BLaER1 (cell line): ENCODE results near the gene CPEB2.

Experiments used
- H3K27ac ChIP-seq: shearing (Covaris generic); formaldehyde crosslinking; 2 replicates; pipeline ENCODE4 v1.8.1; 2022
- H3K27me3 ChIP-seq: shearing (Covaris generic); formaldehyde crosslinking; 2 replicates; pipeline ENCODE4 v1.8.1; 2022
- H3K36me3 ChIP-seq: shearing (Covaris generic); formaldehyde crosslinking; 2 replicates; pipeline ENCODE4 v1.8.1; 2022
- H3K4me1 ChIP-seq: shearing (Covaris generic); formaldehyde crosslinking; 2 replicates; pipeline ENCODE4 v1.8.1; 2022
- H3K4me2 ChIP-seq: shearing (Covaris generic); formaldehyde crosslinking; 2 replicates; pipeline ENCODE4 v1.8.1; 2022
- H3K4me3 ChIP-seq: shearing (Covaris generic); formaldehyde crosslinking; 2 replicates; pipeline ENCODE4 v1.8.1; 2022
- H3K9ac ChIP-seq: shearing (Covaris generic); formaldehyde crosslinking; 2 replicates; pipeline ENCODE4 v1.8.1; 2022
- H3K9me3 ChIP-seq: shearing (Covaris generic); formaldehyde crosslinking; 2 replicates; pipeline ENCODE4 v1.8.1; 2022
- H4K20me1 ChIP-seq: shearing (Covaris generic); formaldehyde crosslinking; 2 replicates; pipeline ENCODE4 v1.8.1; 2022
- Cebpa-rat ChIP-seq: shearing (Covaris generic); IDR thresholded peaks from 2 replicates; pipeline ENCODE4 v1.8.1; 2022

The CPEB2 gene

DNA sequence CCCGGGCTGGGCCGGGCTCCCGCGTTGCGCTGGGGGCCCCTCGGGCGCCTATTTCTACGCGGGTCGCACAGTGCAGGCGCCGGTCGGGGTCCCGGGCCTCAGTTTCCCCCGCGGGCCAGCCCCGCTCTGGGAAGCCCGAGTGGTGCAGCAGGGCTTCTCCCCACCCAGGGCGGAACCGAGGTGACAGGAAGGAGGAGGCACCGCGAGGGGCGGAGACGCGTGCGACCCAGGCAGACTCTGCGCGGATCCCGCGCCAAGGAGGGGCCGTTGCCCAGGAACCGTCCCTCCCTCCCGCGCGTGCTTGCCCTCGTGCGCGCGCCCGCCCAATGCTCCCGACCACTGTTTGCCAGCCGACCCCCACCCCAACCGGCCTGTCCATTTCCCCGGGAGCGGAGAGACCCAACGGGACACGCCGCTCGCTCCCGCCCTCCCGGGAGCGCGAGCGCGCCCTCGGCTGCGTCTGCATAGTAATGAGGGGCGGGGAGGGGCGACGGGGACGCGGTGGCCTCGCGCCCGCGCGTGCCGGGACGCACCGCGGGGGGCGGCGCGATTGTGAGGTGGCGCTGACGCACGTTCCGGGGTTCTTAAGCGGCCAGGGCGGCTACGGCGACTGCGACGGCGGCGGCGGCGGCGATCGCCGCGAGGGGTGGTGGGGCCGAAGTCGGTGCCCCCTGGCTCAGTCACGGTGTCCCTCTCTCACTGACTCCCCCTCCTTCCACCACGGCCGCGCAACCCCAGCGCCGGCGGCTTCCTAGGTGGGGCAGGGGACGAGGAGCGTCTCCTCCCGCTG lies at the start of gene CPEB2:
Gene CPEB2 (plus strand): TSS at position 613 of the 790 bp plus-strand sequence. CDS start 193 bp downstream, outside the sequence.
- Histone ChIP-seq H3K9me3 (peaks cover 4% of the 10 kb centered on the region), H3K9ac (peak within 1 kb of the TSS; percentile 86), H4K20me1 (peaks cover 24% of the 10 kb centered on the region), H3K27me3 (peaks cover 28% of the 10 kb centered on the region), H3K27ac (peak within 1 kb of the TSS; percentile 87), H3K4me2 (peak within 1 kb of the TSS; percentile 94), H3K36me3 (no peaks in the 10 kb centered on the region), H3K4me1 (peaks cover 16% of the 10 kb centered on the region), H3K4me3 (peak within 1 kb of the TSS; percentile 88)
- TF ChIP-seq Cebpa-rat = no peak

DNA sequence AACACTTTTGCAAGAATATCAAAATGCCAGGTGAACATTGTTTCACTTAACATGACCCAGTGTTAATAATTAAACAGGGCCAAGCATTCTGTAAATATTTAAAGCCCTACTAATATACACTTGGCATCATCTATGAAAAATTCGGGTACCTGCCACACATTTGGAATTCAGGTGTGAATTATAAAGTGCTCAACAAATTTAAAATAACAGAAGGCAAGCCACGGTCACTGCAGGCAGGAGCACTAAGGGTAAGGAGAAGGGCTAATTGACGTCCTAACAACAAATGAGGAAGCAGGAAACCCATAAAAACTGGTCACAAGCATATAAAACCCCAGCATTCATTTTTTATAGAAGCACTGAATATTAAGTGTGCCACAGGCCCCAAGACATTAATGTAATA lies 43.8 kb upstream of the CPEB2 start:
- no peaks in the 10 kb centered on the region for H3K36me3 ChIP-seq
- H3K27ac ChIP-seq = no peak overlapping the region
- H4K20me1 ChIP-seq = no peaks in the 10 kb centered on the region
- no peaks in the 10 kb centered on the region for H3K4me1 ChIP-seq
- no peak overlapping the region for H3K4me2 ChIP-seq
- TF ChIP-seq Cebpa-rat = no peak
- H3K27me3 ChIP-seq = no peaks in the 10 kb centered on the region
- H3K9ac ChIP-seq = no peak overlapping the region
- no peak overlapping the region for H3K4me3 ChIP-seq
- no peaks in the 10 kb centered on the region for H3K9me3 ChIP-seq

- H3K9me3 ChIP-seq = no peaks in the 10 kb centered on the region
- H3K36me3 ChIP-seq = no peaks in the 10 kb centered on the region
- H3K27ac ChIP-seq = no peak overlapping the region
- no peak for TF ChIP-seq Cebpa-rat
- no peak overlapping the region for H3K4me3 ChIP-seq
- no peaks in the 10 kb centered on the region for H4K20me1 ChIP-seq
- no peak overlapping the region for H3K4me2 ChIP-seq
- H3K27me3 ChIP-seq = no peaks in the 10 kb centered on the region
- H3K4me1 ChIP-seq = no peaks in the 10 kb centered on the region
- H3K9ac ChIP-seq = no peak overlapping the region
These were observed 41.0 kb upstream of the CPEB2 start for GRCh38 chr4:14961292-14961691.

DNA sequence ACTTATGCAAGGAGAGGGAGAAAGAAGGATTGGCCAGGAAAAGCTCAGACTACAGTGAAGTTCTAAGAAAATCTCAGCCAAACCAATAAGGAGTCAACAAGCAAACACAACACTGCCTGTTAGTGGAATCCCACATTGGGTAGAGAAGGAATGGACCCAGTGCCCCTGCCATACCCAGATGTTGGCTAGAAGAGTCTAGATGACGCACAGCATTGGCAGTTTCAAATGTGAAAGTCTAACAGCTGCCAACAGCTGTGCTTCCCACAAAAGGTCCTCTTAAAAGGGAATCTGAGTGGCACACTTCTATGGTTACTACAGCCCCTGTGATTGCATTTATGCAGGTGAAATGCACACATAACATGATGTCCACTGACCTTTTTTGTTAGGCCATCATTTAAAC lies 37.2 kb upstream of the CPEB2 start:
- Histone ChIP-seq H3K4me1 (no peaks in the 10 kb centered on the region), H3K27me3 (no peaks in the 10 kb centered on the region), H3K36me3 (no peaks in the 10 kb centered on the region), H3K4me3 (no peak overlapping the region), H3K27ac (no peak overlapping the region), H3K4me2 (no peak overlapping the region), H3K9ac (no peak overlapping the region), H3K9me3 (no peaks in the 10 kb centered on the region), H4K20me1 (no peaks in the 10 kb centered on the region)
- no peak for TF ChIP-seq Cebpa-rat

DNA sequence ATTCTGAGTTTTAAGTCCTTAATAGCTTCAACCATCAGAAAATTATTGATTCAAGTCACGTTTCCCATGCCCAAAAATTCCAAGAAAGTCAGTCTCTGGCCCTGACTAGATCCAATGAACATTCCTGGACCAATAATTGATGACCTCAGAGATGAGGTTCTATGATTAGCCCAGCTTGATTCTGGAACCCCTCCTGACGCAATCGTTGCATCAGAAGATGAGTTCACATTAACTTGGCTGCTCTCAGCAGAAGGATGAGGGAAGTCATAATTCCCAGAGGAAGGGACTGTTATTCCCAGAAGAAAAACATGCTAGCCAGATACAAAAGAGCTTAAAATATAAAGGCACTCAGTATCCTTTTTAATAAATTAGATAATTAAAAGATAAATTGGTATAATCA lies 34.3 kb upstream of the CPEB2 start:
- no peak for TF ChIP-seq Cebpa-rat
- H3K4me2 ChIP-seq = no peak overlapping the region
- no peak overlapping the region for H3K9ac ChIP-seq
- H4K20me1 ChIP-seq = no peaks in the 10 kb centered on the region
- no peaks in the 10 kb centered on the region for H3K27me3 ChIP-seq
- H3K9me3 ChIP-seq = no peaks in the 10 kb centered on the region
- H3K27ac ChIP-seq = no peak overlapping the region
- H3K4me3 ChIP-seq = no peak overlapping the region
- no peaks in the 10 kb centered on the region for H3K4me1 ChIP-seq
- no peaks in the 10 kb centered on the region for H3K36me3 ChIP-seq

DNA sequence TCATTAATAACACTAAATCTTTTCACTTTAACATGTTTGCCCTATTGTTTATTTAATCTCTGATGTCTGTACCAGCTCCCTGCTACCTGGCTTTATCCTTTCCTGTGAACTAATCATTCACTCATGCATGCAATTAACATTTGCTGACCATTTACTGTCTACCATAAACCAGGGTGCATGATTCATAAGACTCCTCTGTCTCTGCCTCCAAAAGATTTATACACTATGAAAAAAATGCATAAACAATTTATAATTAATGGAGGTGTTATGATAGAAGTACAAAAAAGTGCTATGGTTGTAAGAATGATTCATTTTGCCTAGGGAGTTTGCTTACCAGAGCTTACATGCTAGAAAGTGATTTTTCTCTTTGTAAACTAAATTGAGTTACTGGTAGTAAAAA lies 24.5 kb upstream of the CPEB2 start:
- H3K27me3 ChIP-seq = no peaks in the 10 kb centered on the region
- no peaks in the 10 kb centered on the region for H3K9me3 ChIP-seq
- no peaks in the 10 kb centered on the region for H3K4me1 ChIP-seq
- no peaks in the 10 kb centered on the region for H3K36me3 ChIP-seq
- no peak for TF ChIP-seq Cebpa-rat
- H3K27ac ChIP-seq = no peak overlapping the region
- H4K20me1 ChIP-seq = no peaks in the 10 kb centered on the region
- H3K4me3 ChIP-seq = no peak overlapping the region
- no peak overlapping the region for H3K9ac ChIP-seq
- H3K4me2 ChIP-seq = no peak overlapping the region

DNA sequence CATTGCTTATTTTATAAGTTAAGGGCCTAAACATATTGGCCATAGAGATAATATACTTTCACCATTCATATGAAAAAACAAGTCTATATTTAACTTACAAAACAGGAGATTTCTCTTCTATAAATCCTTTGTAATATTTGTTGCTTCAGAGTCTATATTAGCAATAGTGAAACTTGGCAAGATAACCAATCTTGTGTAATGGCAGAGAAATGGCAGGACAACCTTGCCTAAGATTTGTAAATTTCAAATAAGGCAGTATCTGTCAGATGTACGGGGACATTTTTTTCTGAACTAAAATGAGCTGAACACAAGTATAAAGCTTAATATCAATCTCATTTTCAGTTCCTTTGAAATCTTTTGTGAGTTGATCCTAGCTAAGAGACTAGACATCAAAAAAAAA lies 17.8 kb upstream of the CPEB2 start:
- H3K27ac ChIP-seq = no peak overlapping the region
- H3K4me1 ChIP-seq = no peaks in the 10 kb centered on the region
- H4K20me1 ChIP-seq = no peaks in the 10 kb centered on the region
- no peaks in the 10 kb centered on the region for H3K27me3 ChIP-seq
- H3K9me3 ChIP-seq = no peaks in the 10 kb centered on the region
- no peaks in the 10 kb centered on the region for H3K36me3 ChIP-seq
- no peak overlapping the region for H3K9ac ChIP-seq
- H3K4me2 ChIP-seq = no peak overlapping the region
- TF ChIP-seq Cebpa-rat = no peak
- no peak overlapping the region for H3K4me3 ChIP-seq

DNA sequence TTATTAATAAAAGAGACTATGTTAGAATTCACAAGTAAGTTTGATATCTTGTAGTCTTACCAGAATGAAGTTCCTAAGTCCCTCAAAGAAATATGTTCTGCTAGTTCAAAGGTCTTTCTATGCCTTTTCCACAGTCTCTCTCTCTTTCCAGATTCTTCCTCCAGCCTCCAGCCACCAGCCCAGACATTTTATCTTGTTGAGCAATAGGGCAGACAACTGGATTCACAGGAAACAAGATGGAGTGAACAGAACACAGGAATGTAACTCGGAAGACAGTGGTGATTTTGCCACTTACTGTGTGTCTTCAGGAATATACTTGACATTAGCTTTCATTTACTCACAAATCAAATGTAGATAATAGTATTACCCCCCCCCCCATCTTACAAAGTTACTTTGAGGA lies 17.1 kb upstream of the CPEB2 start:
- no peak overlapping the region for H3K4me2 ChIP-seq
- no peaks in the 10 kb centered on the region for H3K36me3 ChIP-seq
- H3K4me1 ChIP-seq = no peaks in the 10 kb centered on the region
- H3K4me3 ChIP-seq = no peak overlapping the region
- H3K9ac ChIP-seq = no peak overlapping the region
- no peak overlapping the region for H3K27ac ChIP-seq
- H4K20me1 ChIP-seq = no peaks in the 10 kb centered on the region
- H3K9me3 ChIP-seq = no peaks in the 10 kb centered on the region
- TF ChIP-seq Cebpa-rat = no peak
- no peaks in the 10 kb centered on the region for H3K27me3 ChIP-seq

GRCh38 chr4:14985843-14986242 lies 16.4 kb upstream of the CPEB2 start:
- Histone ChIP-seq H3K27me3 (no peaks in the 10 kb centered on the region), H3K4me2 (no peak overlapping the region), H3K36me3 (no peaks in the 10 kb centered on the region), H3K27ac (no peak overlapping the region), H3K9me3 (no peaks in the 10 kb centered on the region), H3K9ac (no peak overlapping the region), H4K20me1 (no peaks in the 10 kb centered on the region), H3K4me1 (no peaks in the 10 kb centered on the region), H3K4me3 (no peak overlapping the region)
- no peak for TF ChIP-seq Cebpa-rat

- Histone ChIP-seq H3K27ac (no peak overlapping the region), H3K9me3 (no peaks in the 10 kb centered on the region), H3K4me3 (no peak overlapping the region), H3K4me1 (no peaks in the 10 kb centered on the region), H3K9ac (no peak overlapping the region), H3K36me3 (no peaks in the 10 kb centered on the region), H3K27me3 (no peaks in the 10 kb centered on the region), H3K4me2 (no peak overlapping the region), H4K20me1 (no peaks in the 10 kb centered on the region)
- TF ChIP-seq Cebpa-rat = no peak
These were observed 15.2 kb upstream of the CPEB2 start for GRCh38 chr4:14987054-14987453.

- no peak for TF ChIP-seq Cebpa-rat
- H4K20me1 ChIP-seq = no peaks in the 10 kb centered on the region
These were observed 11.8 kb upstream of the CPEB2 start for GRCh38 chr4:14990484-14990883.

More at GRCh38 chr4:14990484-14990883, 11.8 kb upstream of the CPEB2 start:
- Histone ChIP-seq H3K9me3 (no peaks in the 10 kb centered on the region), H3K27me3 (no peaks in the 10 kb centered on the region), H3K4me2 (no peak overlapping the region), H3K4me1 (no peaks in the 10 kb centered on the region), H3K27ac (no peak overlapping the region), H3K36me3 (no peaks in the 10 kb centered on the region), H3K9ac (no peak overlapping the region), H3K4me3 (no peak overlapping the region)
